ENCODE data around the gene PPIL1.

PPIL1 gene

GRCh38 chr6:36855750-36856149 lies 18.9 kb downstream of the PPIL1 start:
- DNase-seq (ENCODE audit: low read depth), result peak; percentile 24

- peak; percentile 94 for DNase-seq (ENCODE audit: low read depth)
These were observed 21.3 kb downstream of the PPIL1 start for GRCh38 chr6:36853325-36853724.

- DNase-seq (ENCODE audit: low read depth), result peak; percentile 85
These were observed 22.0 kb downstream of the PPIL1 start for GRCh38 chr6:36852481-36853147.

GRCh38 chr6:36851626-36852025 lies 23.0 kb downstream of the PPIL1 start:
- no peak for DNase-seq (ENCODE audit: low read depth)

GRCh38 chr6:36851149-36851614 lies 23.4 kb downstream of the PPIL1 start:
- DNase-seq (ENCODE audit: low read depth), result peak; percentile 86

- DNase-seq (ENCODE audit: low read depth), result no peak
These were observed 24.6 kb downstream of the PPIL1 start for GRCh38 chr6:36850021-36850420.

- DNase-seq (ENCODE audit: low read depth), result peak; percentile 9
These were observed 25.8 kb downstream of the PPIL1 start for GRCh38 chr6:36848658-36849441.

GRCh38 chr6:36847991-36848390 lies 26.6 kb downstream of the PPIL1 start:
- no peak for DNase-seq (ENCODE audit: low read depth)

- no peak for DNase-seq (ENCODE audit: low read depth)
These were observed 27.5 kb downstream of the PPIL1 start for GRCh38 chr6:36847152-36847551.

- no peak for DNase-seq (ENCODE audit: low read depth)
These were observed 29.4 kb downstream of the PPIL1 start for GRCh38 chr6:36845233-36845632.

- peak; percentile 7 for DNase-seq (ENCODE audit: low read depth)
These were observed 30.1 kb downstream of the PPIL1 start for GRCh38 chr6:36844232-36845170.

- no peak for DNase-seq (ENCODE audit: low read depth)
These were observed 31.4 kb downstream of the PPIL1 start for GRCh38 chr6:36843170-36843569.

- no peak for DNase-seq (ENCODE audit: low read depth)
These were observed 32.8 kb downstream of the PPIL1 start for GRCh38 chr6:36841756-36842155.

- no peak for DNase-seq (ENCODE audit: low read depth)
These were observed 33.9 kb downstream of the PPIL1 start for GRCh38 chr6:36840432-36841403.

GRCh38 chr6:36839749-36840431 lies 34.7 kb downstream of the PPIL1 start:
- DNase-seq (ENCODE audit: low read depth), result peak; percentile 34

- DNase-seq (ENCODE audit: low read depth), result peak; percentile 15
These were observed 35.5 kb downstream of the PPIL1 start, which contains the start of gene CPNE5 for GRCh38 chr6:36838896-36839748. CPNE5 (minus strand) TSS chr6:36839444; CDS start chr6:36839377, 67 bp downstream.

- DNase-seq (ENCODE audit: low read depth), result no peak
These were observed 36.9 kb downstream of the PPIL1 start for GRCh38 chr6:36837686-36838085.

GRCh38 chr6:36837022-36837339 lies 37.6 kb downstream of the PPIL1 start:
- DNase-seq (ENCODE audit: low read depth), result no peak

Data from EH (cell line).